Measurements from ENCODE around the gene SLC38A2.

- no peak for TF ChIP-seq CTCF (IDR thresholded peaks at IDR 0.05)
- no peak for TF ChIP-seq POLR2A (IDR thresholded peaks at IDR 0.05)
These were observed 2.8 kb downstream of the SLC38A2 start for GRCh38 chr12:46369474-46370379.
